ENCODE measurements around the gene PCF11.
"Not testable (repeated sequence)": the region's sequence is repeated elsewhere in the genome, so short reads cannot be mapped to it uniquely, and the experiment has no call there.

GRCh38 chr11:83133266-83133665 is 23.7 kb upstream of the PCF11 start:
- TF ChIP-seq CTCF, POLR2A (IDR thresholded peaks at IDR 0.05): not testable (repeated sequence)

Measured in right lobe of liver (tissue), 4 donors.